ENCODE results near the gene LMNTD2.

The LMNTD2 gene

GRCh38 chr11:545171-545570 lies 15.4 kb downstream of the LMNTD2 start:
- no peak overlapping the region for H3K4ac ChIP-seq (ENCODE audit: low read depth in 1 of 2, low read length in 2 of 2)
- no peak overlapping the region for H2BK120ac ChIP-seq (ENCODE audit: low read depth, low read length)
- H2BK12ac ChIP-seq (ENCODE audit: low read length in 2 of 2), result no peak overlapping the region
- DNase-seq, result no peak
- no peak overlapping the region for H3K23ac ChIP-seq (ENCODE audit: low read length in 2 of 2)
- no peak overlapping the region for H3K18ac ChIP-seq (ENCODE audit: low read depth in 1 of 2, low read length in 2 of 2)
- H3K9me3 ChIP-seq (ENCODE audit: control insufficient read depth, low read length), result no peaks in the 10 kb centered on the region
- H3K9ac ChIP-seq (ENCODE audit: low read length), result no peak overlapping the region
- no peak overlapping the region for H2AFZ ChIP-seq (ENCODE audit: low read depth, low read length)
- H2BK15ac ChIP-seq (ENCODE audit: low read depth, poor library complexity, severe bottlenecking), result no peak overlapping the region
- no peak overlapping the region for H4K91ac ChIP-seq (ENCODE audit: low read length)
- H3K4me1 ChIP-seq (ENCODE audit: control insufficient read depth, insufficient read depth, low read depth, low read length), result peaks cover 7% of the 10 kb centered on the region
- no peak overlapping the region for H3K14ac ChIP-seq (ENCODE audit: low read length in 2 of 2)
- no peak overlapping the region for H3K27ac ChIP-seq (ENCODE audit: low read length, poor library complexity, severe bottlenecking)
- H3K36me3 ChIP-seq (ENCODE audit: control insufficient read depth in 1 of 2, insufficient read depth in 2 of 2, low read depth in 1 of 2, low read length in 2 of 2), result no peaks in the 10 kb centered on the region
- H4K8ac ChIP-seq (ENCODE audit: low read length), result no peak overlapping the region
- H2BK5ac ChIP-seq (ENCODE audit: low read depth, low read length, poor library complexity, severe bottlenecking), result no peak overlapping the region
- H3K79me1 ChIP-seq (replicated peaks; ENCODE audit: low read length, poor library complexity, severe bottlenecking), result no peaks in the 10 kb centered on the region
- no peak overlapping the region for H2AK5ac ChIP-seq (ENCODE audit: low read length, severe bottlenecking)
- peaks cover 0 to 15% of the 10 kb centered on the region in 2 experiments for H3K27me3 ChIP-seq (ENCODE audit: control insufficient read depth in 1 of 2, insufficient read depth in 1 of 2, low read length in 2 of 2)
- no peak overlapping the region for H3K4me2 ChIP-seq (ENCODE audit: low read length, poor library complexity, severe bottlenecking)
- 91% methylated on average over 11 of the region's 11 CpGs for WGBS
- H3K4me3 ChIP-seq (ENCODE audit: insufficient read depth in 1 of 2, low read depth in 1 of 2, low read length in 2 of 2), result no peak overlapping the region

GRCh38 chr11:544817-545166 lies 15.7 kb downstream of the LMNTD2 start:
- H3K23ac ChIP-seq (ENCODE audit: low read length in 2 of 2), result no peak overlapping the region
- no peak overlapping the region for H2AFZ ChIP-seq (ENCODE audit: low read depth, low read length)

DNA sequence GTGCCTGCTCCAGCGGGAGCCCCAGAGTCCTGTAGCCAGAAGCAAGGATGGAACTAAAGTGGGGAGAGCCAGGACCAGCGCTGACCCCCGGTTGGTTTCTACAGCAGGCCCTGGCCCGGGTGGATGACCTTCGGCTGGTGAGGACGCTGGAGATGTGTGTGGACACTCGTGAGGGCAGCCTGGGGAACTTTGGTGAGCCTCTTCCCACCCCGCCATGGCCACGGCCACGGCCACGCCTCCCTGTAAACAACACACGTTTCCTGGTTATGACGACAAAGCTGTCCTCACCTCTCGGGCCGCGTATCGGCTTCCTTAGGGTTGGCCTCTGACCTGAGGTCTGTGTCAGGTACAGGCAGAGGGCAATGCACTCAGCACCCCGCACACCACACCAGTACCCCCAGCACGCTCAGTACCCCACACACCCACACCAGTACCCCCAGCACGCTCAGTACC lies 19.1 kb downstream of the LMNTD2 start:
- Histone ChIP-seq H3K79me1 (replicated peaks; ENCODE audit: low read length, poor library complexity, severe bottlenecking) (no peaks in the 10 kb centered on the region), H3K36me3 (ENCODE audit: control insufficient read depth in 1 of 2, insufficient read depth in 2 of 2, low read depth in 1 of 2, low read length in 2 of 2) (no peaks in the 10 kb centered on the region), H2AK5ac (ENCODE audit: low read length, severe bottlenecking) (no peak overlapping the region), H3K27ac (ENCODE audit: low read length, poor library complexity, severe bottlenecking) (no peak overlapping the region), H2BK120ac (ENCODE audit: low read depth, low read length) (no peak overlapping the region), H3K14ac (ENCODE audit: low read length in 2 of 2) (no peak overlapping the region), H2BK15ac (ENCODE audit: low read depth, poor library complexity, severe bottlenecking) (no peak overlapping the region), H4K91ac (ENCODE audit: low read length) (no peak overlapping the region), H3K18ac (ENCODE audit: low read depth in 1 of 2, low read length in 2 of 2) (no peak overlapping the region), H2AFZ (ENCODE audit: low read depth, low read length) (no peak overlapping the region), H3K4ac (ENCODE audit: low read depth in 1 of 2, low read length in 2 of 2) (no peak overlapping the region), H3K4me2 (ENCODE audit: low read length, poor library complexity, severe bottlenecking) (no peak overlapping the region), H4K8ac (ENCODE audit: low read length) (no peak overlapping the region), H2BK12ac (ENCODE audit: low read length in 2 of 2) (no peak overlapping the region), H3K4me1 (ENCODE audit: control insufficient read depth, insufficient read depth, low read depth, low read length) (peaks cover 16% of the 10 kb centered on the region), H3K23ac (ENCODE audit: low read length in 2 of 2) (no peak overlapping the region), H3K27me3 (ENCODE audit: control insufficient read depth in 1 of 2, insufficient read depth in 1 of 2, low read length in 2 of 2) (peaks cover 0 to 27% of the 10 kb centered on the region in 2 experiments), H3K4me3 (ENCODE audit: insufficient read depth in 1 of 2, low read depth in 1 of 2, low read length in 2 of 2) (no peak overlapping the region), H2BK5ac (ENCODE audit: low read depth, low read length, poor library complexity, severe bottlenecking) (no peak overlapping the region), H3K9ac (ENCODE audit: low read length) (no peak overlapping the region), H3K9me3 (ENCODE audit: control insufficient read depth, low read length) (no peaks in the 10 kb centered on the region)
- WGBS, result 94% methylated on average over 10 of the region's 20 CpGs
- no peak for DNase-seq

More at GRCh38 chr11:544817-545166, 15.7 kb downstream of the LMNTD2 start:
- WGBS, result 87% methylated on average over 5 of the region's 5 CpGs
- H2BK15ac ChIP-seq (ENCODE audit: low read depth, poor library complexity, severe bottlenecking), result no peak overlapping the region
- no peak overlapping the region for H4K8ac ChIP-seq (ENCODE audit: low read length)
- no peak overlapping the region for H3K18ac ChIP-seq (ENCODE audit: low read depth in 1 of 2, low read length in 2 of 2)
- no peak overlapping the region for H3K9ac ChIP-seq (ENCODE audit: low read length)
- DNase-seq, result no peak
- no peak overlapping the region for H3K27ac ChIP-seq (ENCODE audit: low read length, poor library complexity, severe bottlenecking)
- no peak overlapping the region for H2BK120ac ChIP-seq (ENCODE audit: low read depth, low read length)
- no peak overlapping the region for H3K14ac ChIP-seq (ENCODE audit: low read length in 2 of 2)
- H3K4me1 ChIP-seq (ENCODE audit: control insufficient read depth, insufficient read depth, low read depth, low read length), result peaks cover 7% of the 10 kb centered on the region
- H3K4me2 ChIP-seq (ENCODE audit: low read length, poor library complexity, severe bottlenecking), result no peak overlapping the region
- no peak overlapping the region for H3K4me3 ChIP-seq (ENCODE audit: insufficient read depth in 1 of 2, low read depth in 1 of 2, low read length in 2 of 2)
- no peak overlapping the region for H3K4ac ChIP-seq (ENCODE audit: low read depth in 1 of 2, low read length in 2 of 2)
- H3K27me3 ChIP-seq (ENCODE audit: control insufficient read depth in 1 of 2, insufficient read depth in 1 of 2, low read length in 2 of 2), result peaks cover 0 to 17% of the 10 kb centered on the region in 2 experiments
- no peak overlapping the region for H2BK5ac ChIP-seq (ENCODE audit: low read depth, low read length, poor library complexity, severe bottlenecking)
- H3K36me3 ChIP-seq (ENCODE audit: control insufficient read depth in 1 of 2, insufficient read depth in 2 of 2, low read depth in 1 of 2, low read length in 2 of 2), result no peaks in the 10 kb centered on the region
- H3K9me3 ChIP-seq (ENCODE audit: control insufficient read depth, low read length), result no peaks in the 10 kb centered on the region
- no peak overlapping the region for H2AK5ac ChIP-seq (ENCODE audit: low read length, severe bottlenecking)
- H3K79me1 ChIP-seq (replicated peaks; ENCODE audit: low read length, poor library complexity, severe bottlenecking), result no peaks in the 10 kb centered on the region
- H2BK12ac ChIP-seq (ENCODE audit: low read length in 2 of 2), result no peak overlapping the region
- H4K91ac ChIP-seq (ENCODE audit: low read length), result no peak overlapping the region

GRCh38 chr11:540583-541432 lies 19.7 kb downstream of the LMNTD2 start:
- no peaks in the 10 kb centered on the region for H3K79me1 ChIP-seq (replicated peaks; ENCODE audit: low read length, poor library complexity, severe bottlenecking)
- H3K27me3 ChIP-seq (ENCODE audit: control insufficient read depth in 1 of 2, insufficient read depth in 1 of 2, low read length in 2 of 2), result peaks cover 0 to 26% of the 10 kb centered on the region in 2 experiments
- no peak overlapping the region for H3K4me2 ChIP-seq (ENCODE audit: low read length, poor library complexity, severe bottlenecking)
- no peak overlapping the region for H2BK12ac ChIP-seq (ENCODE audit: low read length in 2 of 2)
- no peak overlapping the region for H3K4ac ChIP-seq (ENCODE audit: low read depth in 1 of 2, low read length in 2 of 2)
- H3K14ac ChIP-seq (ENCODE audit: low read length in 2 of 2), result no peak overlapping the region
- no peak overlapping the region for H4K8ac ChIP-seq (ENCODE audit: low read length)
- 91% methylated on average over 22 of the region's 23 CpGs for WGBS
- H3K4me3 ChIP-seq (ENCODE audit: insufficient read depth in 1 of 2, low read depth in 1 of 2, low read length in 2 of 2), result no peak overlapping the region
- H2AFZ ChIP-seq (ENCODE audit: low read depth, low read length), result no peak overlapping the region
- no peaks in the 10 kb centered on the region for H3K9me3 ChIP-seq (ENCODE audit: control insufficient read depth, low read length)
- no peak for DNase-seq
- no peak overlapping the region for H3K9ac ChIP-seq (ENCODE audit: low read length)
- no peak overlapping the region for H2BK15ac ChIP-seq (ENCODE audit: low read depth, poor library complexity, severe bottlenecking)
- no peak overlapping the region for H2AK5ac ChIP-seq (ENCODE audit: low read length, severe bottlenecking)
- H3K27ac ChIP-seq (ENCODE audit: low read length, poor library complexity, severe bottlenecking), result no peak overlapping the region
- H3K18ac ChIP-seq (ENCODE audit: low read depth in 1 of 2, low read length in 2 of 2), result no peak overlapping the region
- H3K23ac ChIP-seq (ENCODE audit: low read length in 2 of 2), result no peak overlapping the region
- peaks cover 20% of the 10 kb centered on the region for H3K4me1 ChIP-seq (ENCODE audit: control insufficient read depth, insufficient read depth, low read depth, low read length)
- H4K91ac ChIP-seq (ENCODE audit: low read length), result no peak overlapping the region
- H3K36me3 ChIP-seq (ENCODE audit: control insufficient read depth in 1 of 2, insufficient read depth in 2 of 2, low read depth in 1 of 2, low read length in 2 of 2), result no peaks in the 10 kb centered on the region
- no peak overlapping the region for H2BK5ac ChIP-seq (ENCODE audit: low read depth, low read length, poor library complexity, severe bottlenecking)
- no peak overlapping the region for H2BK120ac ChIP-seq (ENCODE audit: low read depth, low read length)
